ENCODE results near the gene CEP135. TPM values are rescaled to one million over a fixed set of nuclear protein-coding genes. Genes with fewer than 3 reads are reported as not detected.

The CEP135 gene
- total RNA-seq, 1 experiment from 2014 or later: 13.9 TPM

DNA sequence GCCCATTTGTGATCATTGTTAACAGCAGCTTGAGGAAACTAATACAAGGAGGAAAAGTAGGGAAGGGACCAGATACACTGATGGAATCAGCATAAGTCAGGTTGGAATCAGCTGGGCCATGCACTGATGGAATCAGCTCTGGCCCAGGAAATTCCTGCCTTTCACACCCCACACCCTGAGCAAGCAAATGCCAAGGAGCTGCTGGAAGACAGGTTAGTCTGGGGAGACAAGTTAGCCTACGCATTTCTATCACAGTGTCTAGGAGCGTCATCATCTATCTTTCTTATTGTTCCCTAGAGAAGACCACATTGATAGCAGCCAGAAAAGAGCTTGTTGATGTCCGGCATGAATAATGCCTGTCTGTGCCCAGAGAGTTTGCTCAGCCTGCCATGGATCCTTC, 16.2 kb upstream of the CEP135 start:
- no peak overlapping the region for H4K5ac ChIP-seq (ENCODE audit: insufficient read length, low read depth, low read length)
- no peak overlapping the region for H3K27ac ChIP-seq (ENCODE audit: insufficient read length, low read depth, low read length)
- no peak overlapping the region for H2BK12ac ChIP-seq (ENCODE audit: insufficient read length, low read depth, low read length)
- WGBS (ENCODE audit: extremely low coverage, insufficient read length, low lambda C conversion rate): no CpG with 5 or more reads among the region's 3 CpGs
- H3K4me2 ChIP-seq (ENCODE audit: insufficient read depth, insufficient read length, low read length): no peak overlapping the region
- H4K8ac ChIP-seq (replicated peaks; ENCODE audit: insufficient read length, low read depth, low read length): no peak overlapping the region
- no peak overlapping the region for H2BK20ac ChIP-seq (ENCODE audit: low read depth, low read length, poor library complexity, severe bottlenecking)
- no peaks in the 10 kb centered on the region for H3K9me3 ChIP-seq (ENCODE audit: control insufficient read depth, low read depth, low read length)
- no peak for DNase-seq
- peaks cover 21 to 27% of the 10 kb centered on the region in 2 experiments for H3K9me3 Mint-ChIP-seq
- no peak overlapping the region for H2AFZ ChIP-seq (ENCODE audit: low read length)
- peaks cover 13 to 29% (median 15%) of the 10 kb centered on the region in 3 experiments for H3K36me3 Mint-ChIP-seq (ENCODE audit: insufficient read depth in 1 of 3, low read depth in 3 of 3)
- TF ChIP-seq, protein P1, sequence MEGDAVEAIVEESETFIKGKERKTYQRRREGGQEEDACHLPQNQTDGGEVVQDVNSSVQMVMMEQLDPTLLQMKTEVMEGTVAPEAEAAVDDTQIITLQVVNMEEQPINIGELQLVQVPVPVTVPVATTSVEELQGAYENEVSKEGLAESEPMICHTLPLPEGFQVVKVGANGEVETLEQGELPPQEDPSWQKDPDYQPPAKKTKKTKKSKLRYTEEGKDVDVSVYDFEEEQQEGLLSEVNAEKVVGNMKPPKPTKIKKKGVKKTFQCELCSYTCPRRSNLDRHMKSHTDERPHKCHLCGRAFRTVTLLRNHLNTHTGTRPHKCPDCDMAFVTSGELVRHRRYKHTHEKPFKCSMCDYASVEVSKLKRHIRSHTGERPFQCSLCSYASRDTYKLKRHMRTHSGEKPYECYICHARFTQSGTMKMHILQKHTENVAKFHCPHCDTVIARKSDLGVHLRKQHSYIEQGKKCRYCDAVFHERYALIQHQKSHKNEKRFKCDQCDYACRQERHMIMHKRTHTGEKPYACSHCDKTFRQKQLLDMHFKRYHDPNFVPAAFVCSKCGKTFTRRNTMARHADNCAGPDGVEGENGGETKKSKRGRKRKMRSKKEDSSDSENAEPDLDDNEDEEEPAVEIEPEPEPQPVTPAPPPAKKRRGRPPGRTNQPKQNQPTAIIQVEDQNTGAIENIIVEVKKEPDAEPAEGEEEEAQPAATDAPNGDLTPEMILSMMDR (conservative IDR thresholded peaks at IDR 0.05): no peak
- no peak overlapping the region for H3K27ac Mint-ChIP-seq
- H2BK5ac ChIP-seq (ENCODE audit: insufficient read length, low read length): no peak overlapping the region
- no peak overlapping the region for H4K91ac ChIP-seq (ENCODE audit: insufficient read length, low read depth, low read length)
- no peaks in the 10 kb centered on the region for H3K79me2 ChIP-seq (ENCODE audit: insufficient read depth, low read length)
- H3K4me1 ChIP-seq (ENCODE audit: insufficient read depth, low read length): peaks cover 2% of the 10 kb centered on the region; the same call in 1 of the 2 replicates
- no peak overlapping the region for H3K9ac ChIP-seq (ENCODE audit: extremely low read depth, insufficient read length, low read length)
- no peak overlapping the region for H3T11ph ChIP-seq (ENCODE audit: low read length)
- no peak overlapping the region for H3K14ac ChIP-seq (ENCODE audit: insufficient read depth, low read length)
- no peak overlapping the region for H3K4ac ChIP-seq (ENCODE audit: low read depth, low read length)
- H2BK15ac ChIP-seq (ENCODE audit: low read depth, low read length): no peak overlapping the region
- H3K18ac ChIP-seq (ENCODE audit: insufficient read length, low read depth, low read length): no peak overlapping the region
- no peaks in the 10 kb centered on the region for H3K79me1 ChIP-seq (ENCODE audit: insufficient read depth, low read depth, low read length, poor library complexity, severe bottlenecking)
- H3K23ac ChIP-seq (ENCODE audit: insufficient read length, low read depth, low read length): no peak overlapping the region
- no peak overlapping the region for H2AK5ac ChIP-seq (ENCODE audit: insufficient read length, low read length)
- H3K4me3 Mint-ChIP-seq: no peak overlapping the region
- H4K20me1 ChIP-seq (ENCODE audit: control insufficient read depth, insufficient read depth, insufficient read length): no peaks in the 10 kb centered on the region
- H3K23me2 ChIP-seq (ENCODE audit: insufficient read length, low read depth, low read length, poor library complexity, severe bottlenecking): no peaks in the 10 kb centered on the region
- H3K4me1 Mint-ChIP-seq: peaks cover 8% of the 10 kb centered on the region in 2 experiments
- no peak overlapping the region for H3K56ac ChIP-seq (ENCODE audit: insufficient read length, low read depth, low read length)
- H3K27me3 ChIP-seq (ENCODE audit: insufficient read depth, low read length): no peaks in the 10 kb centered on the region
- no peaks in the 10 kb centered on the region for H3K27me3 Mint-ChIP-seq (ENCODE audit: low read depth)
- H2BK120ac ChIP-seq (ENCODE audit: low read depth, low read length, poor library complexity, severe bottlenecking): no peak overlapping the region

Data from H9 (cell line).